AG04449 (cell line): ENCODE results near the gene DPEP2.

Source experiments
- CTCF ChIA-PET: fragments of 350-600 bp; formaldehyde crosslinking; extraction: SDS; loops from one replicate; lab custom pipeline; 2021; ENCODE audit warnings: antibody characterized with exemption; lab: Yijun Ruan, JAX
- POLR2A ChIA-PET: fragments of 400-600, 350-600 bp; formaldehyde crosslinking; extraction: SDS; loops from one replicate; lab custom pipeline; 2020; ENCODE audit warnings: antibody characterized with exemption, inconsistent platforms; lab: Yijun Ruan, JAX
- DNase-seq: peaks from one replicate; pipeline ENCODE4 v3.0.0-alpha.2; 2010; ENCODE audit warnings: low read depth, low spot score
- H3K4me3 ChIP-seq: 2 replicates; pipeline ENCODE4 v1.5.1; 2011; ENCODE audit warnings: low read depth, mild to moderate bottlenecking, control low read depth, low read length
- TF ChIP-seq, protein P1 (sequence below): IDR thresholded peaks from one replicate; pipeline ENCODE4 v1.5.1; 2011; ENCODE audit warnings: mild to moderate bottlenecking, moderate library complexity, low read length, control low read depth, inconsistent platforms; ENCODE audit not compliant: insufficient read depth; ENCODE audit errors: missing control alignments

The DPEP2 gene

DNA sequence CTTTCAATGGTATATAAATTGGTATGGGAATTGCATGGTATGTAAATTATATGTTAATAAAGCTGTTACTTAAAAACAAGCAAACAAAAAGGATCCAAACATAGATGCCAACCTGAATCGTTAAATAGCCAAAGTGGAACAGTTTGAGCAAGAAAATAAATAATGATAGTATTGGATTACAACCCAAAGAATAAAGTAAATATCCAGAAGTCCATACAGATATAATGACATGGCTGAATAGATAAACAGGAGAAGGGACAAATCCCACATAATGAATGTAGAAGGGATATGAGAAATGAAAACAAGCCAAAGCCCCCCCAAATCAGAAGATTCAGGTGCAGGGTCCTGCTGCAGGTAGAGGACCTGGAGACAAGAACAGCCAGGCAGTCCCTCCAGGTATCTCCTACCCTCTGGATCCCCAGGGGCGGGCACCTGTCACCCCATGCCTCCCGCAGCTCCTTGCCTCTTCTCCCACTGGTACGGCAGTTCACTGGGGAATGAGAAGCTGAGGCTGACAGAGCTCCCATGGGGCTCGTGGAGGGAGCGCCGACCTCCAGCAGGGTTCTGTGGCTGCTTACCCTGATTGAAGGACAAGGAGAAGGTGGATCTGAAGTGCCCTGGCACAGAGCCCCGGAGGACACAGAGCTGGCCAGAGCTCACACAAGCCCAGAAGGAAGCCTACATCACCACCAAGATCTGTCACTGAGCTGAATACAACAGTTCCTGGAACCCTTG lies 45.5 kb downstream of the DPEP2 start:
- TF ChIP-seq, protein P1, sequence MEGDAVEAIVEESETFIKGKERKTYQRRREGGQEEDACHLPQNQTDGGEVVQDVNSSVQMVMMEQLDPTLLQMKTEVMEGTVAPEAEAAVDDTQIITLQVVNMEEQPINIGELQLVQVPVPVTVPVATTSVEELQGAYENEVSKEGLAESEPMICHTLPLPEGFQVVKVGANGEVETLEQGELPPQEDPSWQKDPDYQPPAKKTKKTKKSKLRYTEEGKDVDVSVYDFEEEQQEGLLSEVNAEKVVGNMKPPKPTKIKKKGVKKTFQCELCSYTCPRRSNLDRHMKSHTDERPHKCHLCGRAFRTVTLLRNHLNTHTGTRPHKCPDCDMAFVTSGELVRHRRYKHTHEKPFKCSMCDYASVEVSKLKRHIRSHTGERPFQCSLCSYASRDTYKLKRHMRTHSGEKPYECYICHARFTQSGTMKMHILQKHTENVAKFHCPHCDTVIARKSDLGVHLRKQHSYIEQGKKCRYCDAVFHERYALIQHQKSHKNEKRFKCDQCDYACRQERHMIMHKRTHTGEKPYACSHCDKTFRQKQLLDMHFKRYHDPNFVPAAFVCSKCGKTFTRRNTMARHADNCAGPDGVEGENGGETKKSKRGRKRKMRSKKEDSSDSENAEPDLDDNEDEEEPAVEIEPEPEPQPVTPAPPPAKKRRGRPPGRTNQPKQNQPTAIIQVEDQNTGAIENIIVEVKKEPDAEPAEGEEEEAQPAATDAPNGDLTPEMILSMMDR: no peak
- DNase-seq: no peak
- CTCF ChIA-PET: interaction anchor here (1.0 to 5.8 kb wide), 2 partner anchors 12 to 39 kb away, joined by 3 to 34 read pairs; no protein-coding TSS in a partner anchor
- POLR2A ChIA-PET: interaction anchor here (0.9 kb wide), 1 partner anchor 18 kb away, joined by 3 read pairs; the partner anchor contains the start of gene PSMB10
- H3K4me3 ChIP-seq: no peak overlapping the region

DNA sequence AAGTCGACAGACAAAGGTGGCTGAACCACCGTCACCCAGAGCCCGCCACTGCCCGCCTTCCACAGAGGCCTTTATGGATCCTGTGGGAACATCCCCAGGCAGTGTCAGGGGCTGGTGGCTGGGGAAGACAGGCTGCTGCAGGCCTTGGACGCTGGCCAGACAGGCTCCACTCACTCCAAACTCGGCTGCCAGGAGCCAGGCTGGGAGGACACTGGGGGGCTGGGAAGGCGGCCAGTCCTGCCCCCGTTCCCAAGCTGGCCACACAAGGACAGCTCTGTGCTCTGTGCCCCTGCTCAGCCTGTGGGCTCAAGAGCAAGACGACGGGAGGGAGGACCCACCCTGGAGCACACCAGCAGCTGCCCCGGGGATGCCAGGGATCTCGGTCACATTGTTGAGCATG lies 47.8 kb downstream of the DPEP2 start:
- ChIA-PET POLR2A (interaction anchor here (1.0 to 1.4 kb wide), 2 partner anchors 11 to 105 kb away, joined by 3 read pairs; no protein-coding TSS in a partner anchor), CTCF (interaction anchor here (0.8 to 5.8 kb wide), 4 partner anchors 8 to 135 kb away, joined by 3 to 34 read pairs (median 3); no protein-coding TSS in a partner anchor)
- TF ChIP-seq, protein P1: no peak
- no peak overlapping the region for H3K4me3 ChIP-seq
- no peak for DNase-seq

DNA sequence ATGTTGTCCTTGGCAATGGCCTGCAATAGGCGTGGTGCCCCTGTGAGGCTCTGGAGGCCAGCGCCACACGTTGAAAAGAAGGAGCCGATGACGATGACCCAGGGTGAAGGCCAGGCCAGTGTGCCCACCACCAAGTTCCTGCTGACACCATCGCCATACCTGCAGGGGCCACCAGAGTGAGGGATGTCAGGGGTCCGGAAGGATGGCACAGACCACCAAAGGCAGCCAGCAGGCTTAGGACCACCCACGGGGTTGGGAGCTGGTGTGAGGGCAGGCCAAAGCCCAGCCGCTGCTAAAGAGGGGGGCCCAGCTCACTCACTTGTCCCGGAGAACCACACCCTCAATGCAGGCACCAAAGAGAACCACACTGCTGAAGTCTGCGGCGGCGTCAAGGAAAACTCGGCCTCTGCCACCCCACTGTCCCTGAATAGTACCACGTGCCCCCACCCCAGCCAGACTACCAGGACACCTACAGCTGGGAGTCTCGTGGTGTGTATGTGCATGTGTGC lies 48.9 kb downstream of the DPEP2 start:
- DNase-seq: no peak
- CTCF ChIA-PET: interaction anchor here (1.0 to 1.6 kb wide), 4 partner anchors 9 to 13 kb away, joined by 3 to 8 read pairs (median 3); no protein-coding TSS in a partner anchor
- TF ChIP-seq, protein P1: no peak
- H3K4me3 ChIP-seq: no peak overlapping the region
- POLR2A ChIA-PET: interaction anchor here (0.6 to 1.4 kb wide), 5 partner anchors 9 to 154 kb away, joined by 3 to 4 read pairs (median 3); no protein-coding TSS in a partner anchor

DNA sequence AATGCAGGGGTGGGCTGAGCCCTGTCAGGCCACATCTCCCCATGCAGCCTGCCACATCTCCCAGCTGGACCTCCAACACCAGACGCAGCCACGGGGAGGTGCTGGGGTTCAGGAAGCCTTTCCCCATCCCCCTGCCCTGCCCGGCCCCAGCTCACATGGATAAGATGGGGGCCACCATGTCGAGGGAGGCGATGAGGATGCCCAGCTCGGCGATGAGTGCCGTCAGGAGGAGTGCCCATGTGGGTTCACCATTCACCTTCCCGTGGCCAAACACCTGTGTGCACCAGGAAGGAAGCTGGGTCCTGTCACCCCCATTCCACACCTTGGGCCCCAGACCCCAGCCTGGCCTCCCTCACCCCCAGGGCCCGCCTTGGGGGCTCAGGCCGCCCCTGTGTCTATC lies 49.6 kb downstream of the DPEP2 start:
- H3K4me3 ChIP-seq: no peak overlapping the region
- no peak for DNase-seq
- CTCF ChIA-PET: interaction anchor here (1.1 to 1.6 kb wide), 3 partner anchors 9 to 11 kb away, joined by 3 to 8 read pairs (median 3); no protein-coding TSS in a partner anchor
- TF ChIP-seq, protein P1: no peak
- POLR2A ChIA-PET: interaction anchor here (0.6 to 1.1 kb wide), 2 partner anchors 9 to 153 kb away, joined by 3 to 4 read pairs; no protein-coding TSS in a partner anchor

DNA sequence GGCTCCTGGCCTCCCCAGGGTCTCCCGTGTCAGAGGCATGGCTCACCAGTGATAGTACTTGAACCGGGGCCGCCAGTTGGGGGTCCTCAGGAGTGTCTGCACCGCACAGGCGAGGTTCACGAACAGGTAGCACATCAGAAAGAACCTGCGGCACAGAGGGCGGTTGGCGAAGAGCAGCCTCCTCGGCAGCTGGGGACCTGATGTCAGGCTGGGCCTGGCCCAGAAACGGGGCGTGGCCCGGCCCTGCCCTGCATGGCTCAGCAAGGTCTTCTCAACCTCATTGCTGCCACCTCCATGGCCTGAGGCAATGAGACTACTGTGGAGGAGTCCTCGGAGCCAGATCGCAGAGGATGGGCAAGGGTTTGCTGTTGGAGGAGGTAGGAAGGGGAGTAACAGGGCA lies 51.3 kb downstream of the DPEP2 start:
- ChIA-PET POLR2A (interaction anchor here (1.0 to 1.1 kb wide), 2 partner anchors 9 to 11 kb away, joined by 3 to 6 read pairs; no protein-coding TSS in a partner anchor), CTCF (interaction anchor here (1.0 to 1.9 kb wide), 2 partner anchors 12 to 93 kb away, joined by 3 to 7 read pairs; no protein-coding TSS in a partner anchor)
- no peak for DNase-seq
- H3K4me3 ChIP-seq: no peak overlapping the region
- TF ChIP-seq, protein P1: no peak
